H9 (cell line): Measurements from ENCODE around the gene FREM1. TPM values are rescaled to one million over a fixed set of nuclear protein-coding genes. Genes with fewer than 3 reads are reported as not detected.

Source experiments
- DNase-seq: peaks from one replicate; pipeline ENCODE4 v3.0.0-alpha.2; 2017
- H2AFZ ChIP-seq: one replicate; pipeline ENCODE4 v1.6.1; 2013; ENCODE audit warnings: mild to moderate bottlenecking, low read length, control low read depth, moderate library complexity
- H2AK5ac ChIP-seq: 2 replicates; pipeline ENCODE4 v1.6.1; 2013; ENCODE audit warnings: low read length, control low read depth, mixed read lengths; ENCODE audit not compliant: insufficient read length
- H2BK120ac ChIP-seq: one replicate; pipeline ENCODE4 v1.6.1; 2013; ENCODE audit warnings: low read depth, mild to moderate bottlenecking, low read length, control low read depth, inconsistent platforms; ENCODE audit not compliant: poor library complexity, severe bottlenecking
- H2BK12ac ChIP-seq: 2 replicates; pipeline ENCODE4 v1.6.1; 2013; ENCODE audit warnings: low read length, control low read depth, mixed read lengths, low read depth; ENCODE audit not compliant: insufficient read length
- H2BK15ac ChIP-seq: 2 replicates; pipeline ENCODE4 v1.6.1; 2013; ENCODE audit warnings: low read depth, low read length, control low read depth
- H2BK20ac ChIP-seq: one replicate; pipeline ENCODE4 v1.6.1; 2013; ENCODE audit warnings: low read depth, mild to moderate bottlenecking, low read length, control low read depth, inconsistent platforms; ENCODE audit not compliant: poor library complexity, severe bottlenecking
- H2BK5ac ChIP-seq: 2 replicates; pipeline ENCODE4 v1.6.1; 2013; ENCODE audit warnings: low read length, control low read depth, mixed read lengths; ENCODE audit not compliant: insufficient read length
- H3K14ac ChIP-seq: 2 replicates; pipeline ENCODE4 v1.6.1; 2013; ENCODE audit warnings: low read length, control low read depth; ENCODE audit not compliant: insufficient read depth
- H3K18ac ChIP-seq: 2 replicates; pipeline ENCODE4 v1.6.1; 2013; ENCODE audit warnings: low read depth, mild to moderate bottlenecking, mixed read lengths, low read length, control low read depth; ENCODE audit not compliant: insufficient read length
- H3K23ac ChIP-seq: 2 replicates; pipeline ENCODE4 v1.6.1; 2013; ENCODE audit warnings: low read length, control low read depth, mixed read lengths, low read depth; ENCODE audit not compliant: insufficient read length
- H3K23me2 ChIP-seq: 2 replicates; pipeline ENCODE4 v1.6.1; 2013; ENCODE audit warnings: low read depth, mild to moderate bottlenecking, mixed read lengths, low read length, control low read depth; ENCODE audit not compliant: insufficient read length, poor library complexity, severe bottlenecking
- H3K27ac ChIP-seq: 2 replicates; pipeline ENCODE4 v1.5.1; 2013; ENCODE audit warnings: low read length, control low read depth, mixed read lengths, low read depth; ENCODE audit not compliant: insufficient read length
- H3K27me3 ChIP-seq: 2 replicates; pipeline ENCODE4 v1.6.1; 2013; ENCODE audit warnings: low read length, control low read depth, inconsistent platforms; ENCODE audit not compliant: insufficient read depth
- H3K4ac ChIP-seq: 2 replicates; pipeline ENCODE4 v1.6.1; 2013; ENCODE audit warnings: low read depth, mild to moderate bottlenecking, control low read depth, inconsistent platforms, low read length, moderate library complexity
- H3K4me1 ChIP-seq: 2 replicates; pipeline ENCODE4 v1.6.1; 2013; ENCODE audit warnings: low read length, control low read depth, inconsistent platforms; ENCODE audit not compliant: insufficient read depth
- H3K4me2 ChIP-seq: 2 replicates; pipeline ENCODE4 v1.6.1; 2013; ENCODE audit warnings: low read length, control low read depth, mixed read lengths; ENCODE audit not compliant: insufficient read length, insufficient read depth
- H3K56ac ChIP-seq: 2 replicates; pipeline ENCODE4 v1.6.1; 2013; ENCODE audit warnings: low read depth, mild to moderate bottlenecking, mixed read lengths, low read length, control low read depth; ENCODE audit not compliant: insufficient read length
- H3K79me1 ChIP-seq: 2 replicates; pipeline ENCODE4 v1.6.1; 2013; ENCODE audit warnings: low read depth, mild to moderate bottlenecking, moderate library complexity, low read length, control low read depth, inconsistent platforms; ENCODE audit not compliant: insufficient read depth, poor library complexity, severe bottlenecking
- H3K79me2 ChIP-seq: 2 replicates; pipeline ENCODE4 v1.6.1; 2013; ENCODE audit warnings: low read length, control low read depth, inconsistent platforms; ENCODE audit not compliant: insufficient read depth
- H3K9ac ChIP-seq: 2 replicates; pipeline ENCODE4 v1.6.1; 2013; ENCODE audit warnings: low read length, control low read depth, mixed read lengths; ENCODE audit not compliant: insufficient read length; ENCODE audit errors: extremely low read depth
- H3K9me3 ChIP-seq: one replicate; pipeline ENCODE4 v1.6.1; 2013; ENCODE audit warnings: low read depth, low read length, inconsistent platforms; ENCODE audit not compliant: control insufficient read depth
- H3T11ph ChIP-seq: one replicate; pipeline ENCODE4 v1.6.1; 2013; ENCODE audit warnings: mild to moderate bottlenecking, low read length, control low read depth, inconsistent platforms
- H4K20me1 ChIP-seq: one replicate; pipeline ENCODE4 v1.6.1; 2013; ENCODE audit not compliant: control insufficient read depth, insufficient read length, insufficient read depth
- H4K5ac ChIP-seq: 2 replicates; pipeline ENCODE4 v1.6.1; 2013; ENCODE audit warnings: low read depth, mild to moderate bottlenecking, mixed read lengths, low read length, control low read depth; ENCODE audit not compliant: insufficient read length
- H4K8ac ChIP-seq: replicated peaks from 2 replicates; pipeline ENCODE4 v1.6.1; 2013; ENCODE audit warnings: low read length, control low read depth, mixed read lengths, low read depth; ENCODE audit not compliant: insufficient read length
- H4K91ac ChIP-seq: 2 replicates; pipeline ENCODE4 v1.6.1; 2013; ENCODE audit warnings: low read depth, mild to moderate bottlenecking, moderate library complexity, mixed read lengths, low read length, control low read depth; ENCODE audit not compliant: insufficient read length
- H3K27ac Mint-ChIP-seq, 3 experiments: 2 replicates in 2 of 3; 3 replicates in 1 of 3; pipeline ENCODE4 v1.8.0; 2020 to 2021; ENCODE audit warnings: mixed read lengths in 3 of 3, mild to moderate bottlenecking in 1 of 3, moderate library complexity in 1 of 3
- H3K27me3 Mint-ChIP-seq: 2 replicates; pipeline ENCODE4 v1.8.0; 2021; ENCODE audit warnings: low read depth, mild to moderate bottlenecking, moderate library complexity, mixed read lengths
- H3K36me3 Mint-ChIP-seq, 3 experiments: 2 replicates in 2 of 3; 3 replicates in 1 of 3; pipeline ENCODE4 v1.8.0; 2020 to 2021; ENCODE audit warnings: low read depth in 3 of 3, mixed read lengths in 3 of 3; ENCODE audit not compliant: insufficient read depth in 1 of 3
- H3K4me1 Mint-ChIP-seq, 2 experiments: 2 replicates each; pipeline ENCODE4 v1.8.0; 2020; ENCODE audit warnings: mixed read lengths in 2 of 2
- H3K4me3 Mint-ChIP-seq, 2 experiments: 2 replicates in 1 of 2; 3 replicates in 1 of 2; pipeline ENCODE4 v1.8.0; 2020 to 2021; ENCODE audit warnings: mild to moderate bottlenecking in 2 of 2, mixed read lengths in 2 of 2, moderate library complexity in 1 of 2
- H3K9me3 Mint-ChIP-seq, 2 experiments: 2 replicates in 1 of 2; 3 replicates in 1 of 2; pipeline ENCODE4 v1.8.0; 2020; ENCODE audit warnings: mild to moderate bottlenecking in 2 of 2, mixed read lengths in 2 of 2, moderate library complexity in 1 of 2
- WGBS: extraction: QIAGEN DNeasy Blood & Tissue Kit; methylation state at CpG from one replicate; pipeline ENCODE4 v1.1.7; 2013; ENCODE audit warnings: missing lambda C conversion rate, low lambda C conversion rate, mixed read lengths; ENCODE audit not compliant: insufficient read length; ENCODE audit errors: extremely low coverage; 5-methylcytosine and 5-hydroxymethylcytosine counted together
- total RNA-seq: library from RNA; stranded (reverse); gene quantifications from 2 replicates; pipeline ENCODE4 v1.2.1, GENCODE V29; 2021
- TF ChIP-seq, protein P1 (sequence below): fragments of 200-600 bp; sonication (generic); conservative IDR thresholded peaks from 3 replicates; pipeline ENCODE4 v1.8.0; 2021; ENCODE audit warnings: antibody characterized with exemption, mild to moderate bottlenecking

The FREM1 gene
- total RNA-seq, 1 experiment from 2014 or later, result 0.44 TPM

DNA sequence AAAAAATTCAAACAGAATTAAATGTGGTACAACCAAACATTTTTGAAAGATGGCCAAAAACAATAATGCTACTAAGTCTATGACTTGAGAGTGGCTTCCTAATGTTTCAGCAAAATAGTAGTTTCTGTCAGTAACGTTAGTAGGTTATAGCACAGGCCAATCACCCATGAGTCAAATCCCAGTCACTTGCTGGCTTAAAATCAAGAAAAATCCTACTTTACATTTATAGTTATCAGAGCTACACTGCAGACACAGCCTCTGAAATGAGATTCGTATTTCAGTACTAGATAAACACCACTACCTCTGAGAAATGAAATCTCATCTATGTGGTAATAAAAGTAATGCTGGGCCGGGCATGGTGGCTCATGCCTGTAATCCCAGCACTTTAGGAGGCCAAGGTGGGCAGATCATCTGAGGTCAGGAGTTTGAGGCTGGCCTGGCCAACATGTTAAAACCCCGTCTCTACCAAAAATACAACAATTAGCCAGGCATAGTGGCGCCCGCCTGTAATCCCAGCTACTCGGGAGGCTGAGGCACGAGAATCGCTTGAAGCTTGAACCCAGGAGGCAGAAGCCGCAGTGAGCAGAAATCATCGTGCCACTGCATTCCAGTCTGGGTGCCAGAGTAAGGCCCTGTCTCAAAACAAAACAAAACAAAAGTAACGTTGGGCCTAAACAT, 223.0 kb downstream of the FREM1 start:
- Histone ChIP-seq H3K27ac (no peak overlapping the region), H3K23ac (no peak overlapping the region), H2AFZ (no peak overlapping the region), H3K79me2 (peaks cover 2% of the 10 kb centered on the region; the same call in 1 of the 2 replicates), H2BK12ac (no peak overlapping the region), H3K27me3 (no peaks in the 10 kb centered on the region), H2AK5ac (no peak overlapping the region), H2BK20ac (no peak overlapping the region), H3K56ac (no peak overlapping the region), H3K9ac (no peak overlapping the region), H4K91ac (no peak overlapping the region), H3K18ac (no peak overlapping the region), H4K8ac (no peak overlapping the region), H2BK120ac (no peak overlapping the region), H3K4me1 (no peaks in the 10 kb centered on the region), H4K5ac (no peak overlapping the region), H3K4me2 (no peak overlapping the region), H3T11ph (no peak overlapping the region), H3K23me2 (no peaks in the 10 kb centered on the region), H3K4ac (no peak overlapping the region), H3K14ac (no peak overlapping the region), H4K20me1 (no peaks in the 10 kb centered on the region), H3K79me1 (no peaks in the 10 kb centered on the region), H3K9me3 (no peaks in the 10 kb centered on the region), H2BK15ac (no peak overlapping the region), H2BK5ac (no peak overlapping the region)
- WGBS, result no CpG with 5 or more reads among the region's 12 CpGs
- no peak overlapping the region for H3K4me3 Mint-ChIP-seq
- H3K4me1 Mint-ChIP-seq, result peaks cover 11 to 12% of the 10 kb centered on the region in 2 experiments
- peaks cover 0 to 4% of the 10 kb centered on the region in 2 experiments; a peak in 1 of 5 replicates for H3K9me3 Mint-ChIP-seq
- peaks cover 18 to 50% (median 39%) of the 10 kb centered on the region in 3 experiments for H3K36me3 Mint-ChIP-seq
- H3K27me3 Mint-ChIP-seq, result no peaks in the 10 kb centered on the region
- H3K27ac Mint-ChIP-seq, result no peak overlapping the region
- no peak for DNase-seq
- TF ChIP-seq, protein P1, sequence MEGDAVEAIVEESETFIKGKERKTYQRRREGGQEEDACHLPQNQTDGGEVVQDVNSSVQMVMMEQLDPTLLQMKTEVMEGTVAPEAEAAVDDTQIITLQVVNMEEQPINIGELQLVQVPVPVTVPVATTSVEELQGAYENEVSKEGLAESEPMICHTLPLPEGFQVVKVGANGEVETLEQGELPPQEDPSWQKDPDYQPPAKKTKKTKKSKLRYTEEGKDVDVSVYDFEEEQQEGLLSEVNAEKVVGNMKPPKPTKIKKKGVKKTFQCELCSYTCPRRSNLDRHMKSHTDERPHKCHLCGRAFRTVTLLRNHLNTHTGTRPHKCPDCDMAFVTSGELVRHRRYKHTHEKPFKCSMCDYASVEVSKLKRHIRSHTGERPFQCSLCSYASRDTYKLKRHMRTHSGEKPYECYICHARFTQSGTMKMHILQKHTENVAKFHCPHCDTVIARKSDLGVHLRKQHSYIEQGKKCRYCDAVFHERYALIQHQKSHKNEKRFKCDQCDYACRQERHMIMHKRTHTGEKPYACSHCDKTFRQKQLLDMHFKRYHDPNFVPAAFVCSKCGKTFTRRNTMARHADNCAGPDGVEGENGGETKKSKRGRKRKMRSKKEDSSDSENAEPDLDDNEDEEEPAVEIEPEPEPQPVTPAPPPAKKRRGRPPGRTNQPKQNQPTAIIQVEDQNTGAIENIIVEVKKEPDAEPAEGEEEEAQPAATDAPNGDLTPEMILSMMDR, result no peak
